NCI-H128 (cell line): ENCODE data around the gene MEP1B.
"Not testable (repeated sequence)": the region's sequence is repeated elsewhere in the genome, so short reads cannot be mapped to it uniquely, and the experiment has no call there.

Experiments used
- DNase-seq: peaks from one replicate; lab custom pipeline; 2025; ENCODE audit not compliant: unreplicated experiment; lab: John Stamatoyannopoulos, UW

MEP1B gene

GRCh38 chr18:32208577-32208976 lies 18.7 kb downstream of the MEP1B start:
- DNase-seq, result no peak

- no peak for DNase-seq
These were observed 20.0 kb downstream of the MEP1B start for GRCh38 chr18:32209685-32210445.

- no peak for DNase-seq
These were observed 23.9 kb downstream of the MEP1B start for GRCh38 chr18:32213693-32214092.

GRCh38 chr18:32216390-32216789 lies 26.6 kb downstream of the MEP1B start:
- DNase-seq, result no peak

- DNase-seq, result no peak
These were observed 29.7 kb downstream of the MEP1B start for GRCh38 chr18:32219431-32220018.

GRCh38 chr18:32233348-32233747 lies 43.5 kb downstream of the MEP1B start:
- not testable (repeated sequence) for DNase-seq

GRCh38 chr18:32237049-32237448 lies 47.2 kb downstream of the MEP1B start:
- no peak for DNase-seq

GRCh38 chr18:32238635-32239268 lies 48.9 kb downstream of the MEP1B start:
- no peak for DNase-seq

GRCh38 chr18:32242395-32242794 lies 52.6 kb downstream of the MEP1B start:
- DNase-seq, result no peak

- no peak for DNase-seq
These were observed 53.5 kb downstream of the MEP1B start for GRCh38 chr18:32243358-32243757.

- no peak for DNase-seq
These were observed 55.0 kb downstream of the MEP1B start for GRCh38 chr18:32244881-32245280.

GRCh38 chr18:32249147-32249929 lies 59.5 kb downstream of the MEP1B start:
- no peak for DNase-seq

GRCh38 chr18:32251466-32251865 lies 61.6 kb downstream of the MEP1B start:
- no peak for DNase-seq

- DNase-seq, result no peak
These were observed 62.5 kb downstream of the MEP1B start for GRCh38 chr18:32252141-32252860.

GRCh38 chr18:32255570-32255969 lies 65.7 kb downstream of the MEP1B start:
- no peak for DNase-seq

GRCh38 chr18:32257084-32257785 lies 67.4 kb downstream of the MEP1B start:
- DNase-seq, result no peak

GRCh38 chr18:32258148-32258547 lies 68.3 kb downstream of the MEP1B start:
- no peak for DNase-seq

- DNase-seq, result no peak
These were observed 68.8 kb downstream of the MEP1B start for GRCh38 chr18:32258558-32259204.

GRCh38 chr18:32259553-32259952 lies 69.7 kb downstream of the MEP1B start:
- DNase-seq, result no peak

- no peak for DNase-seq
These were observed 71.2 kb downstream of the MEP1B start for GRCh38 chr18:32261003-32261402.
